CD4-positive, alpha-beta T cell (primary cell): Measurements from ENCODE around the gene SELP. TPM values are rescaled to one million over a fixed set of nuclear protein-coding genes. Genes with fewer than 3 reads are reported as not detected.

Experiments
- ATAC-seq: fragments of 200-7000 bp; cut with Tn5 transposase; one replicate; pipeline ENCODE4 v1.10.0; 2022; ENCODE audit warnings: mild to moderate bottlenecking; ENCODE audit not compliant: poor library complexity
- CTCF ChIA-PET: fragments of 350-600 bp; sonication (Branson Sonifier 250); formaldehyde crosslinking; loops from one replicate; lab custom pipeline; 2021; ENCODE audit warnings: antibody characterized with exemption, inconsistent platforms; lab: Charles Lee
- POLR2A ChIA-PET: fragments of 350-600 bp; sonication (Branson Sonifier 250); formaldehyde crosslinking; loops from one replicate; lab custom pipeline; 2021; ENCODE audit warnings: antibody characterized with exemption, inconsistent platforms; lab: Charles Lee
- DNase-seq, 14 experiments: peaks; one replicate each; pipeline ENCODE4 v3.0.0-alpha.2; 2013 to 2020; ENCODE audit warnings: mixed read lengths in 2 of 14
- H3K27ac ChIP-seq, 2 donors: one replicate each; pipeline versions ENCODE4 v1.5.1 to v1.7.0; 2013; ENCODE audit warnings: low read length in 2 of 2, low read depth in 1 of 2, mild to moderate bottlenecking in 1 of 2
- H3K27me3 ChIP-seq, 2 experiments: 1 replicate in 1 of 2; 2 replicates in 1 of 2; pipeline versions ENCODE4 v1.6.1 to v1.7.0; 2013; ENCODE audit warnings: low read length in 2 of 2, control low read depth in 1 of 2, mild to moderate bottlenecking in 1 of 2, moderate library complexity in 1 of 2; ENCODE audit not compliant: insufficient read depth in 2 of 2, control insufficient read depth in 1 of 2
- H3K36me3 ChIP-seq: one replicate; pipeline ENCODE4 v1.6.1; 2013; ENCODE audit warnings: low read length, control low read depth; ENCODE audit not compliant: insufficient read depth
- H3K4me1 ChIP-seq: one replicate; pipeline ENCODE4 v1.6.1; 2013; ENCODE audit warnings: low read length, control low read depth; ENCODE audit not compliant: insufficient read depth
- H3K4me3 ChIP-seq: one replicate; pipeline ENCODE4 v1.5.1; 2013; ENCODE audit warnings: mild to moderate bottlenecking, low read length, moderate library complexity
- H3K9me3 ChIP-seq, 2 experiments: 1 replicate in 1 of 2; 2 replicates in 1 of 2; pipeline versions ENCODE4 v1.6.1 to v1.7.0; 2013; ENCODE audit warnings: low read length in 2 of 2, mild to moderate bottlenecking in 2 of 2, control low read depth in 1 of 2, moderate library complexity in 1 of 2; ENCODE audit not compliant: control insufficient read depth in 1 of 2, insufficient read depth in 1 of 2
- H3K27ac Mint-ChIP-seq: one replicate; pipeline ENCODE4 v1.8.0; 2020; ENCODE audit warnings: mixed read lengths
- H3K27me3 Mint-ChIP-seq: one replicate; pipeline ENCODE4 v1.8.0; 2021; ENCODE audit warnings: mixed read lengths
- H3K36me3 Mint-ChIP-seq: one replicate; pipeline ENCODE4 v1.8.0; 2021; ENCODE audit warnings: low read depth, mixed read lengths
- H3K4me1 Mint-ChIP-seq: one replicate; pipeline ENCODE4 v1.8.0; 2021; ENCODE audit warnings: low read depth, mixed read lengths
- H3K4me3 Mint-ChIP-seq: one replicate; pipeline ENCODE4 v1.8.0; 2020; ENCODE audit warnings: mild to moderate bottlenecking, mixed read lengths
- H3K9me3 Mint-ChIP-seq: one replicate; pipeline ENCODE4 v1.8.0; 2020; ENCODE audit warnings: mixed read lengths
- intact Hi-C, 2 experiments: fragments of 100-400 bp; cut with DNase I in 1 of 2; cut with micrococcal nuclease in 1 of 2; formaldehyde crosslinking; loops; one replicate each; pipeline versions ENCODE4 v1.15.1 to v1.9.0; 2023 to 2025; cut with DNase I, micrococcal nuclease
- total RNA-seq, 174 experiments: library from RNA in 2 of 174; stranded (reverse) in 2 of 174; gene quantifications; one replicate each; pipeline ENCODE4 v1.2.3 and lab custom pipeline; 2021 to 2026
- TF ChIP-seq, protein P1 (sequence below): fragments of 200-600 bp; IDR thresholded peaks from one replicate; pipeline ENCODE4 v1.8.0; 2022; ENCODE audit warnings: antibody characterized with exemption, mild to moderate bottlenecking

SELP gene
- total RNA-seq, 2 experiments from 2014 or later = 1.3 to 1.4 TPM

GRCh38 chr1:169647512-169647911 is 17.6 kb upstream of the SELP start:
- no peaks in the 10 kb centered on the region for H3K27me3 ChIP-seq
- Mint-ChIP-seq H3K4me3 (no peak overlapping the region), H3K27ac (peak overlapping the region; percentile 80), H3K4me1 (peaks cover 50% of the 10 kb centered on the region), H3K9me3 (peaks cover 2% of the 10 kb centered on the region), H3K27me3 (no peaks in the 10 kb centered on the region), H3K36me3 (no peaks in the 10 kb centered on the region)
- H3K4me1 ChIP-seq = peaks cover 9% of the 10 kb centered on the region
- POLR2A ChIA-PET = interaction anchor here (0.9 to 1.5 kb wide), 3 partner anchors 45 to 46 kb away, joined by 3 to 6 read pairs (median 5); no protein-coding TSS in a partner anchor
- CTCF ChIA-PET = no interaction called here
- H3K27ac ChIP-seq = no peak overlapping the region
- H3K4me3 ChIP-seq = no peak overlapping the region
- DNase-seq (no peak), ATAC-seq (no peak)
- no peaks in the 10 kb centered on the region for H3K9me3 ChIP-seq
- no peaks in the 10 kb centered on the region for H3K36me3 ChIP-seq
- intact Hi-C loops = loop anchor here in 1 of 2 experiments (5.0 kb wide), 1 partner anchor 35 kb away; no protein-coding TSS in a partner anchor
- TF ChIP-seq, protein P1, sequence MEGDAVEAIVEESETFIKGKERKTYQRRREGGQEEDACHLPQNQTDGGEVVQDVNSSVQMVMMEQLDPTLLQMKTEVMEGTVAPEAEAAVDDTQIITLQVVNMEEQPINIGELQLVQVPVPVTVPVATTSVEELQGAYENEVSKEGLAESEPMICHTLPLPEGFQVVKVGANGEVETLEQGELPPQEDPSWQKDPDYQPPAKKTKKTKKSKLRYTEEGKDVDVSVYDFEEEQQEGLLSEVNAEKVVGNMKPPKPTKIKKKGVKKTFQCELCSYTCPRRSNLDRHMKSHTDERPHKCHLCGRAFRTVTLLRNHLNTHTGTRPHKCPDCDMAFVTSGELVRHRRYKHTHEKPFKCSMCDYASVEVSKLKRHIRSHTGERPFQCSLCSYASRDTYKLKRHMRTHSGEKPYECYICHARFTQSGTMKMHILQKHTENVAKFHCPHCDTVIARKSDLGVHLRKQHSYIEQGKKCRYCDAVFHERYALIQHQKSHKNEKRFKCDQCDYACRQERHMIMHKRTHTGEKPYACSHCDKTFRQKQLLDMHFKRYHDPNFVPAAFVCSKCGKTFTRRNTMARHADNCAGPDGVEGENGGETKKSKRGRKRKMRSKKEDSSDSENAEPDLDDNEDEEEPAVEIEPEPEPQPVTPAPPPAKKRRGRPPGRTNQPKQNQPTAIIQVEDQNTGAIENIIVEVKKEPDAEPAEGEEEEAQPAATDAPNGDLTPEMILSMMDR = no peak

DNA sequence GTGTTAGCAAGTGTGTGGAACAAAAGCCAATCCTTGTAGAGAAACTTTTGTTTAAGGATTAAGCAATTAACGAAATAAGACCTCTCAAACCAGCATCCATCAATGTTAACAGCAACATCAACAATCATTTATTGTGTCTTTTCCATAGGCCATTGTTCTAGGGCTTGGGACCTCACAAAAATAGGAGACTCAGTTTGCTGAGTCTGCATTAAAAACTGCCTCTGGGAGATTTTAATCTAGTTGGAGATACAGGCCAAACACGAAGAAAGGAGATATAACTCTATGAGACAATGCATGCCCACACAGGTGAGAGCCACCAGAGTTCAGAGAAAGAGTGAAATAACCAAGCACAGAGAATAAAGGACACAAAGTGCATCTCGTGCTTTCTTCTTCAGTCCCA is 14.4 kb upstream of the SELP start:
- H3K4me3 Mint-ChIP-seq = no peak overlapping the region
- peaks cover 36% of the 10 kb centered on the region for H3K4me1 Mint-ChIP-seq
- peak overlapping the region; percentile 9 for H3K27ac Mint-ChIP-seq
- no peak for ATAC-seq
- no peaks in the 10 kb centered on the region for H3K27me3 ChIP-seq
- no peak overlapping the region for H3K4me3 ChIP-seq
- CTCF ChIA-PET = no interaction called here
- intact Hi-C loops = no loop called here
- no peaks in the 10 kb centered on the region for H3K36me3 Mint-ChIP-seq
- POLR2A ChIA-PET = no interaction called here
- no peak overlapping the region for H3K27ac ChIP-seq
- no peaks in the 10 kb centered on the region for H3K36me3 ChIP-seq
- H3K9me3 ChIP-seq = no peaks in the 10 kb centered on the region
- no peak for DNase-seq
- H3K27me3 Mint-ChIP-seq = no peaks in the 10 kb centered on the region
- H3K9me3 Mint-ChIP-seq = peaks cover 6% of the 10 kb centered on the region
- peaks cover 5% of the 10 kb centered on the region for H3K4me1 ChIP-seq
- TF ChIP-seq, protein P1 = no peak

DNA sequence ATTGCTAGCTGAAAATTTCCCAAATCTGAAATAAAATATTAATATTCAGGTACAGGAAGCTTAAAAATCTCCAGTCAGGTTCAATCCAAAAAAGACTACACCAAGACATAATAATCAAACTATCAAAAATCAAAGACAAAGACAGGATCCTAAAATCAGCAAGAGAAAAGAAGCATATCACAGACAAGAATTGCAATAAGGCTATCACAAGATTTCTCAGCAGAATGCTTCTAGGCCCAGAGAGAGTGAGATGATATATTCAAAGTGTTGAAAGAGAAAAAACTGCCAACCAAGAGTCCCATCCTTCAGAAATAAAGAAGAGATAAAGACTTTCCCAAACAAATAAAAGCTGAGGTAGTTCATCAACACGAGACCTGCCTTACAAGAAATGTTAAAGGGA is 5.0 kb upstream of the SELP start:
- Histone ChIP-seq H3K4me1 (no peaks in the 10 kb centered on the region), H3K27me3 (no peaks in the 10 kb centered on the region), H3K4me3 (no peak overlapping the region), H3K9me3 (peaks cover 14 to 21% of the 10 kb centered on the region in 2 experiments), H3K27ac (no peak overlapping the region), H3K36me3 (no peaks in the 10 kb centered on the region)
- DNase-seq = no peak
- ATAC-seq = no peak
- Mint-ChIP-seq H3K27ac (no peak overlapping the region), H3K4me1 (peaks cover 25% of the 10 kb centered on the region), H3K4me3 (no peak overlapping the region), H3K9me3 (peaks cover 13% of the 10 kb centered on the region), H3K27me3 (no peaks in the 10 kb centered on the region), H3K36me3 (peaks cover 18% of the 10 kb centered on the region)
- POLR2A ChIA-PET = interaction anchor here (1.3 to 1.9 kb wide), 2 partner anchors 32 to 58 kb away, joined by 5 to 6 read pairs; no protein-coding TSS in a partner anchor
- intact Hi-C loops = loop anchor here in 1 of 2 experiments (5.0 kb wide), 1 partner anchor 52 kb away; no protein-coding TSS in a partner anchor
- TF ChIP-seq, protein P1 = no peak
- CTCF ChIA-PET = no interaction called here
